Right lobe of liver (tissue), 6 donors: ENCODE data around the gene PM20D1. TPM values are rescaled to one million over a fixed set of nuclear protein-coding genes. Genes with fewer than 3 reads are reported as not detected.

Source experiments
- ATAC-seq, 4 donors: fragments of 200-7000 bp; cut with Tn5 transposase; one replicate each; pipeline ENCODE4 v1.9.1; 2020; ENCODE audit warnings: mild to moderate bottlenecking in 4 of 4, moderate library complexity in 4 of 4
- DNase-seq, 3 donors: peaks; one replicate each; pipeline ENCODE4 v3.0.0-alpha.2; 2020
- H3K27ac ChIP-seq, 3 donors: fragments of 200-600 bp; one replicate each; pipeline ENCODE4 v1.8.0; 2022
- H3K27me3 ChIP-seq, 2 donors: fragments of 200-600 bp; one replicate each; pipeline ENCODE4 v1.8.0; 2022
- H3K36me3 ChIP-seq, 4 donors: fragments of 200-600 bp; sonication (generic) in 1 of 4; one replicate each; pipeline versions ENCODE4 v1.5.1 to v1.8.0; 2017 to 2022; ENCODE audit warnings: control low read depth in 1 of 4
- H3K4me1 ChIP-seq, 4 donors: fragments of 200-600 bp; sonication (generic) in 1 of 4; one replicate each; pipeline versions ENCODE4 v1.5.1 to v1.8.0; 2017 to 2022; ENCODE audit warnings: control low read depth in 1 of 4
- H3K4me3 ChIP-seq, 3 donors: fragments of 200-600 bp; one replicate each; pipeline ENCODE4 v1.8.0; 2022
- H3K9me3 ChIP-seq, 4 donors: fragments of 200-600 bp; sonication (generic) in 1 of 4; one replicate each; pipeline versions ENCODE4 v1.5.1 to v1.8.0; 2017 to 2022; ENCODE audit warnings: control low read depth in 1 of 4
- POLR2A ChIP-seq: fragments of 450-650 bp; IDR thresholded peaks from one replicate; pipeline ENCODE4 v1.6.1; 2017; ENCODE audit warnings: antibody characterized with exemption, mild to moderate bottlenecking
- WGBS: methylation state at CpG from one replicate; pipeline ENCODE4 v1.1.6; 2018; ENCODE audit warnings: low coverage, low lambda C conversion rate; ENCODE audit not compliant: insufficient coverage; ENCODE audit errors: missing lambda C conversion rate; 5-methylcytosine and 5-hydroxymethylcytosine counted together
- intact Hi-C, 2 donors: fragments of 100-400 bp; cut with DNase I; formaldehyde crosslinking; loops; one replicate each; pipeline versions ENCODE4 v1.11.2 to v1.14.1; 2022
- total RNA-seq, 6 experiments: library from RNA; depleted of rRNA in 2 of 6; stranded (reverse); fragments of >200 nt in 2 of 6; fragmentation: NEBNext Ultra II Directional in 3 of 6; extraction: Animal tissue kit (Norgen Biotek cat#: 25700) in 3 of 6; gene quantifications; one replicate each; pipeline versions ENCODE4 v1.1.0 to v1.2.4, GENCODE V29; 2016 to 2023
- TF ChIP-seq, protein P1 (sequence below), 4 donors: fragments of 200-600 bp in 3 of 4; fragments of 450-650 bp in 1 of 4; IDR thresholded peaks; one replicate each; pipeline versions ENCODE4 v1.5.1 to v1.8.0; 2016 to 2022; ENCODE audit warnings: antibody characterized with exemption in 4 of 4, mild to moderate bottlenecking in 2 of 4
- donor health status: DM: no; HTN: yes; CAD: no.
- donor health status: DM: no; HTN: no; CAD: no.
- donor health status: DM: no; HTN: no; CAD: no.
- donor health status: DM: no; HTN: yes; CAD: no.
- donor health status: DM: no; HTN: yes; CAD: no.

The PM20D1 gene
- total RNA-seq, 6 experiments from 2014 or later: 0.12 to 0.42 (median 0.15) TPM; not detected in 2

GRCh38 chr1:205803986-205804385, 45.9 kb downstream of the PM20D1 start:
- 100% methylated on average over 1 of the region's 4 CpGs for WGBS
- H3K4me1 ChIP-seq: no peaks in the 10 kb centered on the region
- no peak overlapping the region for H3K27ac ChIP-seq
- no peaks in the 10 kb centered on the region for H3K9me3 ChIP-seq
- H3K36me3 ChIP-seq: no peaks in the 10 kb centered on the region
- no peak for ATAC-seq
- no peak for DNase-seq
- H3K4me3 ChIP-seq: no peak overlapping the region
- TF ChIP-seq, protein P1, sequence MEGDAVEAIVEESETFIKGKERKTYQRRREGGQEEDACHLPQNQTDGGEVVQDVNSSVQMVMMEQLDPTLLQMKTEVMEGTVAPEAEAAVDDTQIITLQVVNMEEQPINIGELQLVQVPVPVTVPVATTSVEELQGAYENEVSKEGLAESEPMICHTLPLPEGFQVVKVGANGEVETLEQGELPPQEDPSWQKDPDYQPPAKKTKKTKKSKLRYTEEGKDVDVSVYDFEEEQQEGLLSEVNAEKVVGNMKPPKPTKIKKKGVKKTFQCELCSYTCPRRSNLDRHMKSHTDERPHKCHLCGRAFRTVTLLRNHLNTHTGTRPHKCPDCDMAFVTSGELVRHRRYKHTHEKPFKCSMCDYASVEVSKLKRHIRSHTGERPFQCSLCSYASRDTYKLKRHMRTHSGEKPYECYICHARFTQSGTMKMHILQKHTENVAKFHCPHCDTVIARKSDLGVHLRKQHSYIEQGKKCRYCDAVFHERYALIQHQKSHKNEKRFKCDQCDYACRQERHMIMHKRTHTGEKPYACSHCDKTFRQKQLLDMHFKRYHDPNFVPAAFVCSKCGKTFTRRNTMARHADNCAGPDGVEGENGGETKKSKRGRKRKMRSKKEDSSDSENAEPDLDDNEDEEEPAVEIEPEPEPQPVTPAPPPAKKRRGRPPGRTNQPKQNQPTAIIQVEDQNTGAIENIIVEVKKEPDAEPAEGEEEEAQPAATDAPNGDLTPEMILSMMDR (IDR thresholded peaks at IDR 0.05): no peak
- no peak for TF ChIP-seq POLR2A
- intact Hi-C loops: no loop called here
- H3K27me3 ChIP-seq: no peaks in the 10 kb centered on the region

DNA sequence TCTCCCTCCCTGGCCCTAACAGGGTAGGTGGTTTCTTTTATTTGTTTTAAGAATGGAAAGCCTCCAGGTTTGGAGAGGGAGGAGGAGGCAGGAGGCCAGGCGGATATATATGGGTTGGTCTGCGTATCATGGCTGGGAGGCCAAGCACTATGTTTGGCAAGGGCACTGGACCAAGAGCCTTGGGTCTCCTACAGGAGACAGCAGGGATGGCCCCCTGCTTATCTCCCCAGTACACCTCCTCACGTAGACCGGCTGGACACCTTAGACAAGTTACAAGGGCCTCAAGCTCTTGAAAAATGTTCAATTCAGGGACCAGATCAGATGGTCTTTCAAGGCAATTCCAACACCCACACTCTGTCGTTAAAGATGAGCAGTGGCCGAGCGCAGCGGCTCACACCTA, 47.9 kb downstream of the PM20D1 start:
- intact Hi-C loops: no loop called here
- H3K4me1 ChIP-seq: no peaks in the 10 kb centered on the region
- H3K27ac ChIP-seq: no peak overlapping the region
- H3K27me3 ChIP-seq: no peaks in the 10 kb centered on the region
- WGBS: 92% methylated on average over 2 of the region's 8 CpGs
- ATAC-seq: no peak
- no peak overlapping the region for H3K4me3 ChIP-seq
- peaks cover 0 to 3% (median 0%) of the 10 kb centered on the region in 4 donors for H3K36me3 ChIP-seq
- no peaks in the 10 kb centered on the region for H3K9me3 ChIP-seq
- DNase-seq: no peak
- no peak for TF ChIP-seq POLR2A
- TF ChIP-seq, protein P1 (IDR thresholded peaks at IDR 0.05): no peak

- intact Hi-C loops: no loop called here
- 100% methylated on average over 1 of the region's 7 CpGs for WGBS
- no peak for ATAC-seq
- TF ChIP-seq, protein P1 (IDR thresholded peaks at IDR 0.05): no peak
- TF ChIP-seq POLR2A: no peak
- no peaks in the 10 kb centered on the region for H3K4me1 ChIP-seq
- peaks cover 0 to 3% (median 0%) of the 10 kb centered on the region in 4 donors for H3K36me3 ChIP-seq
- H3K27me3 ChIP-seq: no peaks in the 10 kb centered on the region
- no peak overlapping the region for H3K4me3 ChIP-seq
- DNase-seq: no peak
- H3K27ac ChIP-seq: no peak overlapping the region
- H3K9me3 ChIP-seq: no peaks in the 10 kb centered on the region
Measured at GRCh38 chr1:205800981-205801703, 48.8 kb downstream of the PM20D1 start.

DNA sequence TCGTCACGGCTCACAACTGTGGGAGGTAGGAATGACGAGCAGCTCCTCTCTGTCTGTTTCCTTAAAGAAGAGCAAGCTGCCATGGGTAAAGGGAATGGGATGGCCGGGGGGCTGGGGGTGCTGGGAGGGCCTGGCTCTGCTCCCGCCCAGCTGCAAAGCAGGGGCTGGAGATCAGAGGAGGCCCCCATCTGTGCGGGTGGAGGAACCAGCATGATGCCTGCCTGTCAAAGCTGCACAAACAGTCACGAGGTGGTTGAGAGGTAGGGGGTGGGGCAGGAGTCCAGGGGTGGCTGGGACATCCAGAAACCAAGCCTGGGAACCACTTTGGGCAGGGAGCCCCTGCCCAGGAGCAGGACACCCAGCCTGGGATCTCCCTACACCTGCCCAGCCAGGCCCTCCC, 49.5 kb downstream of the PM20D1 start:
- H3K9me3 ChIP-seq: no peaks in the 10 kb centered on the region
- ATAC-seq: no peak
- H3K27ac ChIP-seq: no peak overlapping the region
- H3K4me1 ChIP-seq: no peaks in the 10 kb centered on the region
- WGBS: 100% methylated on average over 1 of the region's 7 CpGs
- H3K27me3 ChIP-seq: no peaks in the 10 kb centered on the region
- DNase-seq: no peak
- intact Hi-C loops: no loop called here
- no peak overlapping the region for H3K4me3 ChIP-seq
- no peak for TF ChIP-seq POLR2A
- TF ChIP-seq, protein P1 (IDR thresholded peaks at IDR 0.05): no peak
- peaks cover 0 to 3% (median 0%) of the 10 kb centered on the region in 4 donors for H3K36me3 ChIP-seq
